NCI-H82 treated with DMSO at 0.1 percent for 48 hours (cell line): ENCODE measurements around the gene ITM2C.

Experiments
- DNase-seq: peaks from one replicate; lab custom pipeline; 2025; ENCODE audit not compliant: unreplicated experiment; lab: John Stamatoyannopoulos, UW

The ITM2C gene

GRCh38 chr2:230891064-230891463, 26.3 kb downstream of the ITM2C start:
- no peak for DNase-seq

- DNase-seq, result peak; percentile 61
These were observed 26.8 kb downstream of the ITM2C start for GRCh38 chr2:230891509-230891908.

GRCh38 chr2:230893338-230893737, 28.6 kb downstream of the ITM2C start:
- no peak for DNase-seq

GRCh38 chr2:230893841-230894781, 29.4 kb downstream of the ITM2C start:
- DNase-seq, result no peak

- no peak for DNase-seq
These were observed 31.0 kb downstream of the ITM2C start for GRCh38 chr2:230895536-230896345.

GRCh38 chr2:230896346-230897115, 31.8 kb downstream of the ITM2C start:
- DNase-seq, result no peak

GRCh38 chr2:230898016-230898712, 33.4 kb downstream of the ITM2C start:
- no peak for DNase-seq

- no peak for DNase-seq
These were observed 34.0 kb downstream of the ITM2C start for GRCh38 chr2:230898713-230899091.

GRCh38 chr2:230899287-230899686, 34.5 kb downstream of the ITM2C start:
- DNase-seq, result no peak

GRCh38 chr2:230899786-230900185, 35.0 kb downstream of the ITM2C start:
- DNase-seq, result no peak

GRCh38 chr2:230900336-230900995, 35.7 kb downstream of the ITM2C start:
- DNase-seq, result no peak

GRCh38 chr2:230901006-230901405, 36.3 kb downstream of the ITM2C start:
- no peak for DNase-seq

- DNase-seq, result no peak
These were observed 37.6 kb downstream of the ITM2C start for GRCh38 chr2:230902180-230902899.

GRCh38 chr2:230903231-230904150, 38.7 kb downstream of the ITM2C start:
- DNase-seq, result no peak

- no peak for DNase-seq
These were observed 40.2 kb downstream of the ITM2C start for GRCh38 chr2:230904856-230905447.

- no peak for DNase-seq
These were observed 41.0 kb downstream of the ITM2C start for GRCh38 chr2:230905448-230906421.
